SK-N-SH (cell line): ENCODE results near the gene C19orf47. TPM values are rescaled to one million over a fixed set of nuclear protein-coding genes. Genes with fewer than 3 reads are reported as not detected.

Experiments used
- CTCF ChIA-PET: fragments of 300-600, 350-600 bp; formaldehyde crosslinking; extraction: SDS; loops from one replicate; lab custom pipeline; 2021; lab: Yijun Ruan, JAX
- POLR2A ChIA-PET: fragments of 350-600 bp; sonication (Branson Sonifier 250); formaldehyde crosslinking; extraction: SDS; loops from one replicate; lab custom pipeline; 2020; ENCODE audit warnings: antibody characterized with exemption, inconsistent platforms; lab: Yijun Ruan, JAX
- DNase-seq: peaks from one replicate; pipeline ENCODE4 v3.0.0; 2012
- H2AFZ ChIP-seq: fragments of 200-600 bp; sonication (generic); 2 replicates; pipeline ENCODE4 v1.8.1; 2016; ENCODE audit warnings: antibody characterized with exemption, mild to moderate bottlenecking, low read depth
- H3F3A ChIP-seq: fragments of 200-600 bp; sonication (generic); replicated peaks from 2 replicates; pipeline ENCODE3; 2016; ENCODE audit warnings: antibody characterized with exemption, mild to moderate bottlenecking; ENCODE audit not compliant: insufficient read depth
- H3K27ac ChIP-seq, 2 experiments: fragments of 200-500 bp in 1 of 2; fragments of 200-600 bp in 1 of 2; sonication (Bioruptor generic) in 1 of 2; sonication (generic), shearing (Covaris generic) in 1 of 2; 2 replicates each; pipeline versions ENCODE4 v1.5.1 to v1.6.1; 2014 to 2016; ENCODE audit warnings: low read depth in 2 of 2, inconsistent platforms in 1 of 2, low read length in 1 of 2, mild to moderate bottlenecking in 1 of 2, mixed read lengths in 1 of 2
- H3K27me3 ChIP-seq: fragments of 200-600 bp; sonication (generic), shearing (Covaris generic); 2 replicates; pipeline ENCODE4 v1.6.1; 2016; ENCODE audit warnings: mixed run types; ENCODE audit not compliant: insufficient read depth
- H3K36me3 ChIP-seq, 2 experiments: fragments of 200-500 bp in 1 of 2; fragments of 200-600 bp in 1 of 2; sonication (Bioruptor generic) in 1 of 2; sonication (generic) in 1 of 2; replicated peaks in 1 of 2; 2 replicates each; pipeline versions ENCODE3 to v1.5.1; 2014 to 2016; ENCODE audit warnings: low read length in 1 of 2, mild to moderate bottlenecking in 1 of 2; ENCODE audit not compliant: insufficient read depth in 2 of 2, control insufficient read depth in 1 of 2
- H3K4me1 ChIP-seq, 2 experiments: fragments of 200-500 bp in 1 of 2; fragments of 200-600 bp in 1 of 2; sonication (Bioruptor generic) in 1 of 2; sonication (generic), shearing (Covaris generic) in 1 of 2; 2 replicates each; pipeline versions ENCODE4 v1.5.1 to v1.6.1; 2014 to 2016; ENCODE audit warnings: low read depth in 1 of 2, low read length in 1 of 2, mixed run types in 1 of 2; ENCODE audit not compliant: insufficient read depth in 2 of 2, control insufficient read depth in 1 of 2
- H3K4me2 ChIP-seq: fragments of 200-600 bp; sonication (generic), shearing (Covaris generic); 2 replicates; pipeline ENCODE4 v1.6.1; 2017; ENCODE audit warnings: mixed run types
- H3K4me3 ChIP-seq, 2 experiments: fragments of 200-500 bp in 1 of 2; fragments of 200-600 bp in 1 of 2; sonication (Bioruptor generic) in 1 of 2; sonication (generic), shearing (Covaris generic) in 1 of 2; 2 replicates each; pipeline versions ENCODE4 v1.5.1 to v1.8.1; 2014 to 2016; ENCODE audit warnings: low read depth in 2 of 2, inconsistent platforms in 1 of 2, low read length in 1 of 2, mild to moderate bottlenecking in 1 of 2, mixed read lengths in 1 of 2, moderate library complexity in 1 of 2
- H3K79me2 ChIP-seq: fragments of 200-600 bp; sonication (generic); 2 replicates; pipeline ENCODE4 v1.8.1; 2017; ENCODE audit warnings: mild to moderate bottlenecking; ENCODE audit not compliant: insufficient read depth
- H3K9ac ChIP-seq: fragments of 200-600 bp; sonication (generic); 2 replicates; pipeline ENCODE4 v1.6.1; 2017; ENCODE audit warnings: mixed run types
- H3K9me2 ChIP-seq: fragments of 200-600 bp; sonication (generic); 2 replicates; pipeline ENCODE4 v1.6.1; 2017; ENCODE audit warnings: mixed run types
- H3K9me3 ChIP-seq: fragments of 200-600 bp; sonication (generic); 2 replicates; pipeline ENCODE4 v1.6.1; 2017; ENCODE audit warnings: mixed run types, mild to moderate bottlenecking, moderate library complexity
- H4K20me1 ChIP-seq: fragments of 200-600 bp; sonication (generic); 2 replicates; pipeline ENCODE4 v1.6.1; 2017; ENCODE audit warnings: mild to moderate bottlenecking, mixed run types; ENCODE audit not compliant: insufficient read depth
- ELF1 ChIP-seq: IDR thresholded peaks from 2 replicates; pipeline ENCODE4 v1.4.0; 2012
- GABPA ChIP-seq: IDR thresholded peaks from 2 replicates; pipeline ENCODE4 v1.4.0; 2012; ENCODE audit warnings: low read depth, mild to moderate bottlenecking
- GATA2 ChIP-seq: sonication (generic); formaldehyde crosslinking; IDR thresholded peaks from 2 replicates; pipeline ENCODE4 v1.5.0; 2020; ENCODE audit warnings: mild to moderate bottlenecking, missing genetic modification reagents
- NRF1 ChIP-seq: IDR thresholded peaks from 2 replicates; pipeline ENCODE4 v1.6.1; 2012; ENCODE audit warnings: low read depth, mild to moderate bottlenecking, low read length
- POLR2AphosphoS5 ChIP-seq: IDR thresholded peaks from 2 replicates; pipeline ENCODE4 v1.6.1; 2012; ENCODE audit warnings: low read depth, low read length
- RAD21 ChIP-seq: IDR thresholded peaks from 2 replicates; pipeline ENCODE4 v1.6.1; 2012; ENCODE audit warnings: mild to moderate bottlenecking, low read length
- RCOR1 ChIP-seq: fragments of 150-350 bp; IDR thresholded peaks from 2 replicates; pipeline ENCODE4 v1.6.1; 2017; ENCODE audit warnings: antibody characterized with exemption, low read length
- RFX5 ChIP-seq: IDR thresholded peaks from 2 replicates; pipeline ENCODE4 v1.6.1; 2012; ENCODE audit warnings: mild to moderate bottlenecking, improper control_type of control experiment, low read length
- SMC3 ChIP-seq: IDR thresholded peaks from 2 replicates; pipeline ENCODE4 v1.6.1; 2012; ENCODE audit warnings: low read depth, low read length, improper control_type of control experiment
- TCF12 ChIP-seq: IDR thresholded peaks from 2 replicates; pipeline ENCODE4 v1.4.0; 2012
- USF1 ChIP-seq: IDR thresholded peaks from 2 replicates; pipeline ENCODE4 v1.4.0; 2012; ENCODE audit warnings: low read depth, borderline replicate concordance
- YY1 ChIP-seq: IDR thresholded peaks from 2 replicates; pipeline ENCODE4 v1.4.0; 2012; ENCODE audit warnings: low read depth, mild to moderate bottlenecking
- WGBS: methylation state at CpG from one replicate; pipeline ENCODE4 v1.1.6; 2017; ENCODE audit warnings: low lambda C conversion rate; 5-methylcytosine and 5-hydroxymethylcytosine counted together
- polyA plus RNA-seq, 3 experiments: library from polyadenylated mRNA; depleted of rRNA; stranded (reverse); fragments of >200 nt; gene quantifications; 2 replicates each; pipeline ENCODE4 v1.2.3, GENCODE V29; 2012
- TF ChIP-seq, protein P1 (sequence below): fragments of 200-600 bp; sonication (generic); IDR thresholded peaks from 2 replicates; pipeline ENCODE4 v1.6.1; 2017; ENCODE audit warnings: antibody characterized with exemption, mild to moderate bottlenecking, moderate library complexity
- TF ChIP-seq, protein P2 (sequence below): IDR thresholded peaks from 2 replicates; pipeline ENCODE4; 2012

C19orf47 gene
- polyA plus RNA-seq, 1 of the 3 experiments (the other 2 are of a cell fraction), result 17.2 TPM

- 92% methylated on average over 1 of the region's 1 CpG for WGBS
Observed at GRCh38 chr19:40309666-40310065, 38.5 kb downstream of the C19orf47 start.

DNA sequence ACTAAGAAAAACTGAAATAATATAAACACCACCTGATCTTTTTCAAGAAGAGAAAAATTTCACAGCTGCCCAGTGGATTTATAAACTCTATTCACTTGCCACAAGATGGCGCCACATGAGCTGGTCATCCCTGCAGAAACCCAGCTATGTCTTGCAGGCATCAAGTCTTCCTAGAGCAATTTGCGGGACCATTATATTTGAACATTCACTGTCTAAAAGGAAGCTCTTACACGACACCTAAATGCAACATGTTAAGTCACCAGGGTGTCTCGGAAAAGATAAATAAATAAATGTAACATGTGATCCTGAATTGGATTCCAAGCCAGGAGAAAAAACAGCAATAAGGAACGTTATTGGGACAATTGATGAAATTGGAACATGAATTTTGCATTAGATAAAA, 42.8 kb downstream of the C19orf47 start:
- Histone ChIP-seq H3K27ac (no peak overlapping the region), H3K9ac (no peak overlapping the region), H3K36me3 (no peaks in the 10 kb centered on the region), H4K20me1 (no peaks in the 10 kb centered on the region), H3K4me2 (no peak overlapping the region), H3K4me3 (no peak overlapping the region; a peak in 1 of 4 replicates), H3K9me2 (no peaks in the 10 kb centered on the region), H3K4me1 (peaks cover 0 to 20% of the 10 kb centered on the region in 2 experiments; a peak in 1 of 4 replicates), H2AFZ (no peak overlapping the region), H3K27me3 (no peaks in the 10 kb centered on the region), H3K9me3 (no peaks in the 10 kb centered on the region), H3F3A (peaks cover 5% of the 10 kb centered on the region), H3K79me2 (no peaks in the 10 kb centered on the region)
- POLR2A ChIA-PET, result interaction anchor here (0.7 to 1.0 kb wide), 2 partner anchors 115 to 158 kb away, joined by 4 read pairs; no protein-coding TSS in a partner anchor
- peak; percentile 83 for DNase-seq
- CTCF ChIA-PET, result interaction anchor here (0.5 to 2.1 kb wide), 62 partner anchors 9 to 394 kb away, joined by 3 to 25 read pairs (median 4); partner anchors contain the start of genes AKT2, BLVRB, C19orf47 and PLD3
- TF ChIP-seq RAD21 (peak; percentile 91), USF1 (no peak), GATA2 (no peak), SMC3 (peak; percentile 82), RCOR1 (no peak)
- TF ChIP-seq, protein P1, sequence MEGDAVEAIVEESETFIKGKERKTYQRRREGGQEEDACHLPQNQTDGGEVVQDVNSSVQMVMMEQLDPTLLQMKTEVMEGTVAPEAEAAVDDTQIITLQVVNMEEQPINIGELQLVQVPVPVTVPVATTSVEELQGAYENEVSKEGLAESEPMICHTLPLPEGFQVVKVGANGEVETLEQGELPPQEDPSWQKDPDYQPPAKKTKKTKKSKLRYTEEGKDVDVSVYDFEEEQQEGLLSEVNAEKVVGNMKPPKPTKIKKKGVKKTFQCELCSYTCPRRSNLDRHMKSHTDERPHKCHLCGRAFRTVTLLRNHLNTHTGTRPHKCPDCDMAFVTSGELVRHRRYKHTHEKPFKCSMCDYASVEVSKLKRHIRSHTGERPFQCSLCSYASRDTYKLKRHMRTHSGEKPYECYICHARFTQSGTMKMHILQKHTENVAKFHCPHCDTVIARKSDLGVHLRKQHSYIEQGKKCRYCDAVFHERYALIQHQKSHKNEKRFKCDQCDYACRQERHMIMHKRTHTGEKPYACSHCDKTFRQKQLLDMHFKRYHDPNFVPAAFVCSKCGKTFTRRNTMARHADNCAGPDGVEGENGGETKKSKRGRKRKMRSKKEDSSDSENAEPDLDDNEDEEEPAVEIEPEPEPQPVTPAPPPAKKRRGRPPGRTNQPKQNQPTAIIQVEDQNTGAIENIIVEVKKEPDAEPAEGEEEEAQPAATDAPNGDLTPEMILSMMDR, result peak; percentile 89
- TF ChIP-seq, all 33 proteins: peak for 3
- WGBS, result 19% methylated on average over 5 of the region's 5 CpGs

More at GRCh38 chr19:40309666-40310065, 38.5 kb downstream of the C19orf47 start:
- H3K9me2 ChIP-seq, result no peaks in the 10 kb centered on the region
- TF ChIP-seq RFX5 (no peak), TCF12 (0 out of 2 replicates have a peak, but pooled peaks have one; percentile 18)
- TF ChIP-seq, all 33 proteins: peak for 1
- H3F3A ChIP-seq, result no peaks in the 10 kb centered on the region
- H3K9ac ChIP-seq, result no peak overlapping the region
- H3K4me3 ChIP-seq, result no peak overlapping the region
- peaks cover 0 to 2% of the 10 kb centered on the region in 2 experiments; a peak in 1 of 4 replicates for H3K4me1 ChIP-seq
- no peak overlapping the region for H3K4me2 ChIP-seq
- no peaks in the 10 kb centered on the region for H3K27me3 ChIP-seq
- H2AFZ ChIP-seq, result no peak overlapping the region
- no peaks in the 10 kb centered on the region for H3K36me3 ChIP-seq
- H3K9me3 ChIP-seq, result no peaks in the 10 kb centered on the region
- ChIA-PET CTCF (interaction anchor here (1.2 to 1.5 kb wide), 2 partner anchors 13 to 111 kb away, joined by 4 to 5 read pairs; no protein-coding TSS in a partner anchor), POLR2A (no interaction called here)
- H3K79me2 ChIP-seq, result no peaks in the 10 kb centered on the region
- DNase-seq, result no peak
- H4K20me1 ChIP-seq, result no peaks in the 10 kb centered on the region
- peak overlapping the region; percentile 4 to 13; a peak in 2 of 4 replicates for H3K27ac ChIP-seq

DNA sequence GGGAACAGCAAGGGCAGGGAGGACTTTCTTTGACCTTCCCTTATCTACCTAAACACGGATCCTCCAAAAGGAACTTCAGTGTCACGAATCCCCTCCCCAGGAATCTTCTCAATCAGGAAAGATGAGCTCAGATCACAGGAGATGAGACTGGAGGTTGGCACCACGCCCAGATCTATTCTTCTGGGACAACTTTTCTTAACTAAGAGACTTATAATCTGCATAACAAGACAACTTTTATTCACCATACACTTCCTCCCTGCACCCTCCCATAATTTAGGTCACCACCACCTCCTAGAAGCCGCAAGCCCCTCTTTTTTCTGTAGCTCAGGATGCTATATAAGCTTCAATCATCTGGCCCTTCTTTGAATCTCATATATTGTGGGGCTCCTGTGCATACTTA, 43.9 kb downstream of the C19orf47 start:
- H3K4me3 ChIP-seq, result no peak overlapping the region
- peaks cover 0 to 20% of the 10 kb centered on the region in 2 experiments; a peak in 1 of 4 replicates for H3K4me1 ChIP-seq
- no peaks in the 10 kb centered on the region for H4K20me1 ChIP-seq
- WGBS, result 53% methylated on average over 4 of the region's 4 CpGs
- H3K4me2 ChIP-seq, result no peak overlapping the region
- no peak overlapping the region for H3K9ac ChIP-seq
- no peaks in the 10 kb centered on the region for H3K27me3 ChIP-seq
- H3K36me3 ChIP-seq, result no peaks in the 10 kb centered on the region
- no peak overlapping the region for H3K27ac ChIP-seq
- peaks cover 7% of the 10 kb centered on the region for H3F3A ChIP-seq
- no peaks in the 10 kb centered on the region for H3K9me3 ChIP-seq
- DNase-seq, result no peak
- no peak overlapping the region for H2AFZ ChIP-seq
- POLR2A ChIA-PET, result no interaction called here
- H3K9me2 ChIP-seq, result no peaks in the 10 kb centered on the region
- CTCF ChIA-PET, result interaction anchor here (1.0 to 2.1 kb wide), 18 partner anchors 9 to 160 kb away, joined by 3 to 25 read pairs (median 6); partner anchors contain the start of genes BLVRB, C19orf47, PLD3 and SERTAD1
- no peaks in the 10 kb centered on the region for H3K79me2 ChIP-seq
- TF ChIP-seq GABPA (no peak), RCOR1 (no peak), RAD21 (no peak), TCF12 (no peak), POLR2AphosphoS5 (no peak), ELF1 (no peak), NRF1 (no peak), RFX5 (no peak), USF1 (no peak), YY1 (no peak)
- TF ChIP-seq, protein P2, sequence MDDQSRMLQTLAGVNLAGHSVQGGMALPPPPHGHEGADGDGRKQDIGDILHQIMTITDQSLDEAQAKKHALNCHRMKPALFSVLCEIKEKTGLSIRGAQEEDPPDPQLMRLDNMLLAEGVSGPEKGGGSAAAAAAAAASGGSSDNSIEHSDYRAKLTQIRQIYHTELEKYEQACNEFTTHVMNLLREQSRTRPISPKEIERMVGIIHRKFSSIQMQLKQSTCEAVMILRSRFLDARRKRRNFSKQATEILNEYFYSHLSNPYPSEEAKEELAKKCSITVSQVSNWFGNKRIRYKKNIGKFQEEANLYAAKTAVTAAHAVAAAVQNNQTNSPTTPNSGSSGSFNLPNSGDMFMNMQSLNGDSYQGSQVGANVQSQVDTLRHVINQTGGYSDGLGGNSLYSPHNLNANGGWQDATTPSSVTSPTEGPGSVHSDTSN, result no peak
